SU-DHL-6 (cell line): ENCODE results near the gene BMP7.

ENCODE experiments used
- H2AFZ ChIP-seq: fragments of 200-600 bp; sonication (generic); 2 replicates; pipeline ENCODE4 v1.6.1; 2014; ENCODE audit warnings: low read depth, mild to moderate bottlenecking, moderate library complexity, mixed read lengths, antibody characterized with exemption, low read length; ENCODE audit not compliant: severe bottlenecking
- H3F3A ChIP-seq: fragments of 200-600 bp; shearing (Covaris generic); 2 replicates; pipeline ENCODE4 v1.6.0; 2016; ENCODE audit warnings: antibody characterized with exemption, mild to moderate bottlenecking; ENCODE audit not compliant: insufficient read depth
- H3K27ac ChIP-seq: fragments of 200-600 bp; sonication (generic); 2 replicates; pipeline ENCODE4 v1.5.1; 2016; ENCODE audit warnings: low read depth, mild to moderate bottlenecking, low read length, moderate library complexity, mixed read lengths
- H3K27me3 ChIP-seq: fragments of 200-600 bp; sonication (generic), shearing (Covaris generic); 2 replicates; pipeline ENCODE4 v1.6.0; 2014; ENCODE audit warnings: mild to moderate bottlenecking, low read length
- H3K36me3 ChIP-seq: fragments of 200-600 bp; sonication (generic); 2 replicates; pipeline ENCODE4 v1.6.1; 2014; ENCODE audit warnings: mild to moderate bottlenecking, low read length, mixed read lengths
- H3K4me2 ChIP-seq: fragments of 300-600, 200-600 bp; shearing (Covaris generic), sonication (generic); 2 replicates; pipeline ENCODE4 v1.6.0; 2014; ENCODE audit warnings: low read length, low read depth, mild to moderate bottlenecking; ENCODE audit not compliant: poor library complexity, severe bottlenecking
- H3K4me3 ChIP-seq: fragments of 200-600 bp; sonication (generic); 2 replicates; pipeline ENCODE4 v1.5.1; 2014; ENCODE audit warnings: antibody characterized with exemption, low read length, mild to moderate bottlenecking, mixed read lengths; ENCODE audit not compliant: insufficient read depth, poor library complexity, severe bottlenecking
- H3K79me2 ChIP-seq: fragments of 200-600 bp; sonication (generic); 2 replicates; pipeline ENCODE4 v1.6.1; 2014; ENCODE audit warnings: mild to moderate bottlenecking, low read length, moderate library complexity; ENCODE audit not compliant: insufficient read depth
- H3K9ac ChIP-seq: fragments of 200-600 bp; sonication (generic); 2 replicates; pipeline ENCODE4 v1.7.0; 2014; ENCODE audit warnings: mild to moderate bottlenecking, low read length
- H3K9me2 ChIP-seq: fragments of 200-600 bp; sonication (generic); replicated peaks from 2 replicates; pipeline ENCODE4 v1.6.1; 2014; ENCODE audit warnings: low read length; ENCODE audit not compliant: insufficient read depth
- H3K9me3 ChIP-seq: fragments of 200-600 bp; sonication (generic); 2 replicates; pipeline ENCODE4 v1.6.1; 2014; ENCODE audit warnings: low read length, mixed read lengths; ENCODE audit not compliant: insufficient read depth
- H4K20me1 ChIP-seq: fragments of 200-600 bp; sonication (generic); 2 replicates; pipeline ENCODE4 v1.6.1; 2014; ENCODE audit warnings: low read depth, mild to moderate bottlenecking, antibody characterized with exemption, low read length, moderate library complexity, mixed read lengths
- CTCF ChIP-seq: fragments of 200-600 bp; sonication (generic); IDR thresholded peaks from one replicate; pipeline ENCODE4 v1.5.1; 2017; ENCODE audit warnings: antibody characterized with exemption, mild to moderate bottlenecking, low read length, moderate library complexity; ENCODE audit not compliant: insufficient read depth, poor library complexity, severe bottlenecking
- EZH2phosphoT487 ChIP-seq: fragments of 200-600 bp; sonication (generic), shearing (Covaris generic); conservative IDR thresholded peaks from 2 replicates; pipeline ENCODE4 v1.6.1; 2018; ENCODE audit warnings: mild to moderate bottlenecking, antibody characterized with exemption, low read length, moderate library complexity, mixed read lengths

The BMP7 gene

GRCh38 chr20:57270204-57270984 lies 4.0 kb upstream of the BMP7 start:
- TF ChIP-seq CTCF (no peak), EZH2phosphoT487 (no peak)
- Histone ChIP-seq H3K79me2 (peaks cover 9% of the 10 kb centered on the region), H4K20me1 (no peaks in the 10 kb centered on the region), H3K36me3 (no peaks in the 10 kb centered on the region), H3K4me3 (no peak overlapping the region), H3K9me2 (no peaks in the 10 kb centered on the region), H2AFZ (no peak overlapping the region), H3K27me3 (no peaks in the 10 kb centered on the region), H3F3A (no peaks in the 10 kb centered on the region), H3K4me2 (no peak overlapping the region), H3K27ac (no peak overlapping the region), H3K9me3 (no peaks in the 10 kb centered on the region), H3K9ac (no peak overlapping the region)

- Histone ChIP-seq H3K4me2 (no peak overlapping the region), H2AFZ (no peak overlapping the region), H3K27me3 (no peaks in the 10 kb centered on the region), H3K9me2 (no peaks in the 10 kb centered on the region), H3K27ac (no peak overlapping the region), H3K9me3 (no peaks in the 10 kb centered on the region), H3K4me3 (no peak overlapping the region), H3F3A (no peaks in the 10 kb centered on the region), H3K79me2 (peaks cover 19% of the 10 kb centered on the region), H4K20me1 (no peaks in the 10 kb centered on the region), H3K9ac (no peak overlapping the region), H3K36me3 (no peaks in the 10 kb centered on the region)
- no peak for TF ChIP-seq CTCF
- no peak for TF ChIP-seq EZH2phosphoT487
Observed at GRCh38 chr20:57269148-57269984, 2.9 kb upstream of the BMP7 start.

DNA sequence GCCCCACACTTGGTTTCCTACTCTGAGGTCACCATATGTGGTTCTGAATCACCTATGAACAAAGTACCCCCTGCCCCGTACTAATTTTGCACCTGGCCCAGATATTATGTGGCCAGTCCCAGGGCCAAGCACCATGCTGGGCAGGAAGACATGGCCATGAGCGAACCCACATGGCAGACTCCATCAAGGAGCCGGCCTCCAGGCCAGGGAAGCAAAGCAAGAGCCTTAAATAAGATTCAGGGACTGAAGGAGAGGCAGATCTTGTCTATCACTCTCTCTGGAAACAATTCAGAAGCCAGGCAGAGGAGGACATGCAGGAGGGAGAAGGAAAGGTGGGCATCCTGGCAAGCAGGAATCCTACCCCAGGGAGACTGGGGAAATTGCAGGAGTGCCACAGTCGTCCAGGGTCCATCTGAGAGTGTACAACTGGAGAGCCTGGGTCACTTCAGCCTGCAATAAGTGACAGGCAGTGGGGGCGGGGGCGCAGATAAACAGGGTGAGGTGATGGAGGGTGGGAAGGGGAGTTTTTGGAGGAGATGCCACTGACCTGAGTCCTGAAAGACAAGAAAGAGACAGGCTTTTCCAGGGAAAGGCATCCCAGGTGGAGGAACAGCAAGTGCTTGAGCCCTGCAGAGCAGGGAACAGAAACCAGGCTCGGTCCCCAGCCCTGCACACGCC lies 2.1 kb upstream of the BMP7 start:
- Histone ChIP-seq H3K79me2 (peaks cover 27% of the 10 kb centered on the region), H3K27me3 (no peaks in the 10 kb centered on the region), H3K4me3 (no peak overlapping the region)

More for the DNA sequence above, 2.1 kb upstream of the BMP7 start:
- H3F3A ChIP-seq: peaks cover 6% of the 10 kb centered on the region; the same call in 1 of the 2 replicates
- no peak overlapping the region for H3K9ac ChIP-seq
- no peak overlapping the region for H3K4me2 ChIP-seq
- H3K36me3 ChIP-seq: 0 out of 2 replicates have a peak, but pooled peaks cover 3% of the 10 kb centered on the region
- H3K9me3 ChIP-seq: no peaks in the 10 kb centered on the region
- TF ChIP-seq EZH2phosphoT487 (no peak), CTCF (no peak)
- H3K9me2 ChIP-seq: no peaks in the 10 kb centered on the region
- no peak overlapping the region for H3K27ac ChIP-seq
- H2AFZ ChIP-seq: no peak overlapping the region
- H4K20me1 ChIP-seq: no peaks in the 10 kb centered on the region
